Measurements from ENCODE around the gene TTC33. TPM values are rescaled to one million over a fixed set of nuclear protein-coding genes. Genes with fewer than 3 reads are reported as not detected.

TTC33 gene
- total and polyA plus RNA-seq, 4 donors = 22.4 to 45.9 (median 30.7) TPM

GRCh38 chr5:40477856-40478546, 277.8 kb downstream of the TTC33 start:
- Histone ChIP-seq H3K4me3 (ENCODE audit: low read depth, low read length) (no peak overlapping the region), H3K9me3 (ENCODE audit: control insufficient read depth, insufficient read depth, low read length) (no peaks in the 10 kb centered on the region), H3K36me3 (ENCODE audit: control insufficient read depth, insufficient read depth, low read length) (no peaks in the 10 kb centered on the region), H3K27me3 (ENCODE audit: control insufficient read depth, insufficient read depth, low read length) (no peaks in the 10 kb centered on the region), H3K27ac (ENCODE audit: low read depth, low read length) (no peak overlapping the region), H3K4me1 (ENCODE audit: control insufficient read depth, insufficient read depth, low read length) (no peaks in the 10 kb centered on the region)
- WGBS (ENCODE audit: insufficient coverage) = 79% methylated on average over 6 of the region's 8 CpGs
- DNase-seq (ENCODE audit: low read depth in 4 of 6, low spot score in 6 of 6) = no peak

- H3K9me3 ChIP-seq (ENCODE audit: control insufficient read depth, insufficient read depth, low read length) = no peaks in the 10 kb centered on the region
- 100% methylated on average over 2 of the region's 3 CpGs for WGBS (ENCODE audit: insufficient coverage)
- H3K27ac ChIP-seq (ENCODE audit: low read depth, low read length) = no peak overlapping the region
- H3K4me1 ChIP-seq (ENCODE audit: control insufficient read depth, insufficient read depth, low read length) = no peaks in the 10 kb centered on the region
- H3K36me3 ChIP-seq (ENCODE audit: control insufficient read depth, insufficient read depth, low read length) = no peaks in the 10 kb centered on the region
- no peak overlapping the region for H3K4me3 ChIP-seq (ENCODE audit: low read depth, low read length)
- H3K27me3 ChIP-seq (ENCODE audit: control insufficient read depth, insufficient read depth, low read length) = no peaks in the 10 kb centered on the region
- no peak for DNase-seq (ENCODE audit: low read depth in 4 of 6, low spot score in 6 of 6)
Measured at GRCh38 chr5:40475561-40475960, 280.2 kb downstream of the TTC33 start.

GRCh38 chr5:40474250-40474649, 281.5 kb downstream of the TTC33 start:
- Histone ChIP-seq H3K27me3 (ENCODE audit: control insufficient read depth, insufficient read depth, low read length) (no peaks in the 10 kb centered on the region), H3K36me3 (ENCODE audit: control insufficient read depth, insufficient read depth, low read length) (no peaks in the 10 kb centered on the region), H3K4me3 (ENCODE audit: low read depth, low read length) (no peak overlapping the region), H3K9me3 (ENCODE audit: control insufficient read depth, insufficient read depth, low read length) (no peaks in the 10 kb centered on the region), H3K4me1 (ENCODE audit: control insufficient read depth, insufficient read depth, low read length) (no peaks in the 10 kb centered on the region), H3K27ac (ENCODE audit: low read depth, low read length) (no peak overlapping the region)
- no peak for DNase-seq (ENCODE audit: low read depth in 4 of 6, low spot score in 6 of 6)
- WGBS (ENCODE audit: insufficient coverage) = no CpG with 5 or more reads among the region's 2 CpGs

- no peaks in the 10 kb centered on the region for H3K4me1 ChIP-seq (ENCODE audit: control insufficient read depth, insufficient read depth, low read length)
- H3K36me3 ChIP-seq (ENCODE audit: control insufficient read depth, insufficient read depth, low read length) = no peaks in the 10 kb centered on the region
- no peak for DNase-seq (ENCODE audit: low read depth in 4 of 6, low spot score in 6 of 6)
- WGBS (ENCODE audit: insufficient coverage) = no CpG with 5 or more reads among the region's 1 CpG
- H3K4me3 ChIP-seq (ENCODE audit: low read depth, low read length) = no peak overlapping the region
- H3K27me3 ChIP-seq (ENCODE audit: control insufficient read depth, insufficient read depth, low read length) = no peaks in the 10 kb centered on the region
- H3K27ac ChIP-seq (ENCODE audit: low read depth, low read length) = no peak overlapping the region
- no peaks in the 10 kb centered on the region for H3K9me3 ChIP-seq (ENCODE audit: control insufficient read depth, insufficient read depth, low read length)
Measured at GRCh38 chr5:40465416-40465815, 290.3 kb downstream of the TTC33 start.

- WGBS (ENCODE audit: insufficient coverage) = no CpG with 5 or more reads among the region's 4 CpGs
- Histone ChIP-seq H3K9me3 (ENCODE audit: control insufficient read depth, insufficient read depth, low read length) (no peaks in the 10 kb centered on the region), H3K36me3 (ENCODE audit: control insufficient read depth, insufficient read depth, low read length) (no peaks in the 10 kb centered on the region), H3K27me3 (ENCODE audit: control insufficient read depth, insufficient read depth, low read length) (no peaks in the 10 kb centered on the region), H3K27ac (ENCODE audit: low read depth, low read length) (no peak overlapping the region), H3K4me3 (ENCODE audit: low read depth, low read length) (no peak overlapping the region), H3K4me1 (ENCODE audit: control insufficient read depth, insufficient read depth, low read length) (no peaks in the 10 kb centered on the region)
- DNase-seq (ENCODE audit: low read depth in 4 of 6, low spot score in 6 of 6) = no peak
Measured at GRCh38 chr5:40464511-40464910, 291.2 kb downstream of the TTC33 start.

Small RNAs within 50 kb of the gene (small RNA-seq; reads per million reads assigned to genes)
- gene RF00092 (ENCODE audit: low replicate concordance) (not detected), gene RF00191 (ENCODE audit: low replicate concordance) (not detected)

Other genes with a start within 250 kb of the TTC33 start
- 10 to 100 TPM; 13.9 TPM for gene PTGER4, start 76.0 kb downstream of the TTC33 start, total RNA-seq
- gene PTGER4, start 76.0 kb downstream of the TTC33 start, polyA plus RNA-seq (ENCODE audit: insufficient read length in 2 of 2) = 1 to 10 TPM; 4.3 to 5.4 TPM
- 10 to 100 TPM; 83.4 to 89.4 TPM for gene PRKAA1, start 42.4 kb upstream of the TTC33 start, total RNA-seq
- gene PRKAA1, start 42.4 kb upstream of the TTC33 start, polyA plus RNA-seq (ENCODE audit: insufficient read length in 2 of 2) = 10 to 100 TPM; 36.1 to 40.1 TPM
- 1,000 to 10,000 TPM in 1 of 2 donors, 100 to 1,000 TPM in 1; 480 to 1,376 TPM for gene RPL37, start 79.3 kb upstream of the TTC33 start, total RNA-seq
- gene RPL37, start 79.3 kb upstream of the TTC33 start, polyA plus RNA-seq (ENCODE audit: insufficient read length in 2 of 2) = 1,000 to 10,000 TPM; 1,005 to 1,065 TPM
- 1 to 10 TPM; 4.5 to 6.8 TPM for gene CARD6, start 85.4 kb upstream of the TTC33 start, total RNA-seq
- gene CARD6, start 85.4 kb upstream of the TTC33 start, polyA plus RNA-seq (ENCODE audit: insufficient read length in 2 of 2) = 1 to 10 TPM; 1.3 to 2.0 TPM
- gene C7, start 153.5 kb upstream of the TTC33 start, total RNA-seq = 10 to 100 TPM; 58.0 to 95.1 TPM
- 10 to 100 TPM in 1 of 2 donors, 1 to 10 TPM in 1; 8.9 to 25.4 TPM for gene C7, start 153.5 kb upstream of the TTC33 start, polyA plus RNA-seq (ENCODE audit: insufficient read length in 2 of 2)